Vagina (tissue), 2 donors: ENCODE measurements around the gene CCT5. TPM values are rescaled to one million over a fixed set of nuclear protein-coding genes. Genes with fewer than 3 reads are reported as not detected.

Experiments
- DNase-seq, 2 donors: peaks; one replicate each; pipeline ENCODE4 v3.0.0-alpha.2; 2017; ENCODE audit errors: extremely low spot score in 2 of 2
- H3K27ac ChIP-seq: fragments of 200-600 bp; sonication (generic); one replicate; pipeline ENCODE4 v1.5.1; 2019
- H3K27me3 ChIP-seq: fragments of 200-600 bp; sonication (generic); one replicate; pipeline ENCODE4 v1.5.1; 2019
- H3K36me3 ChIP-seq, 2 donors: fragments of 200-600 bp; sonication (generic); one replicate each; pipeline ENCODE4 v1.5.1; 2017 to 2019
- H3K4me1 ChIP-seq: fragments of 200-600 bp; sonication (generic); one replicate; pipeline ENCODE4 v1.5.1; 2019
- H3K4me3 ChIP-seq, 2 donors: fragments of 200-600 bp; sonication (generic); 1 replicate in 1 of 2; 2 replicates in 1 of 2; pipeline ENCODE4 v1.5.1; 2016 to 2019
- H3K9me3 ChIP-seq: fragments of 200-600 bp; sonication (generic); one replicate; pipeline ENCODE4 v1.5.1; 2019
- CTCF ChIP-seq, 3 experiments: fragments of 450-650 bp in 2 of 3; fragments of 200-600 bp in 1 of 3; sonication (generic) in 1 of 3; IDR thresholded peaks; one replicate each; pipeline ENCODE4 v1.5.1; 2017 to 2019; ENCODE audit warnings: antibody characterized with exemption in 3 of 3, mild to moderate bottlenecking in 2 of 3, moderate library complexity in 2 of 3
- POLR2A ChIP-seq, 2 donors: fragments of 450-650 bp; IDR thresholded peaks; one replicate each; pipeline ENCODE4 v1.6.1; 2017; ENCODE audit warnings: antibody characterized with exemption in 2 of 2, mild to moderate bottlenecking in 2 of 2, moderate library complexity in 2 of 2
- POLR2AphosphoS5 ChIP-seq, 2 donors: sonication (generic); formaldehyde crosslinking; IDR thresholded peaks; one replicate each; pipeline ENCODE4 v1.9.0; 2017; ENCODE audit warnings: antibody characterized with exemption in 2 of 2, mild to moderate bottlenecking in 2 of 2, low read depth in 1 of 2; ENCODE audit not compliant: insufficient read depth in 1 of 2
- intact Hi-C: fragments of 100-400 bp; cut with DNase I; formaldehyde crosslinking; loops from one replicate; pipeline ENCODE4 v1.15.1; 2023
- total RNA-seq: library from RNA; depleted of rRNA; stranded (reverse); fragments of >200 nt; gene quantifications from one replicate; pipeline ENCODE4 v1.2.3, GENCODE V29; 2016

CCT5 gene
- total RNA-seq, 1 donor from 2014 or later = 83.2 TPM

DNA sequence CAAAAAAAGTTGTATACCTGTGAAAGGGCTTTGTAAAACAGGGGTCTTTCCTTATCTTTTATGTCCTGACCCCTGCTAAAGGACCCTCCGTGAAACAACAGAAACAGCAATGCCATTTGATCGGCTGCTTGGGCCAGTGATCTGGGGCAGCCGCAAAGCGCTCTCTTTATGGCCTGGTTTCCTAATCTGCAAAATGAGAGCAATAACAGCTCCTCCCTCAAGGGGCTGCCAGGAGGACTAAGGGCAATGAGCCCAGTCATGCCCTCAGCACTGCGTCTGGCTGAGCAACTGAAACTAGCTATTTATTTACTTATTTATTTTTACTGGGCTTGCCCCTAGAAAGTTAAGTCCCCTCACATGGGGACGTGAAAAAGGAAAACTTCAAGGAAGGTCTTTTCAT lies 39.3 kb downstream of the CCT5 start:
- H3K36me3 ChIP-seq = no peaks in the 10 kb centered on the region
- TF ChIP-seq POLR2AphosphoS5 (IDR thresholded peaks at IDR 0.05; ENCODE audit: insufficient read depth in 1 of 2, low read depth in 1 of 2) = no peak
- TF ChIP-seq POLR2A (IDR thresholded peaks at IDR 0.05) = no peak
- no peak for TF ChIP-seq CTCF (IDR thresholded peaks at IDR 0.05)
- H3K27me3 ChIP-seq = no peaks in the 10 kb centered on the region
- intact Hi-C loops = loop anchor here (10.0 kb wide), 1 partner anchor 115 kb away; no protein-coding TSS in a partner anchor
- H3K4me3 ChIP-seq = no peak overlapping the region
- no peaks in the 10 kb centered on the region for H3K9me3 ChIP-seq
- no peak for DNase-seq
- H3K4me1 ChIP-seq = peaks cover 15% of the 10 kb centered on the region
- H3K27ac ChIP-seq = no peak overlapping the region

- H3K4me1 ChIP-seq = peaks cover 15% of the 10 kb centered on the region
- no peak for DNase-seq
- no peaks in the 10 kb centered on the region for H3K9me3 ChIP-seq
- H3K36me3 ChIP-seq = no peaks in the 10 kb centered on the region
- no peaks in the 10 kb centered on the region for H3K27me3 ChIP-seq
- H3K27ac ChIP-seq = no peak overlapping the region
- no peak for TF ChIP-seq POLR2A (IDR thresholded peaks at IDR 0.05)
- TF ChIP-seq POLR2AphosphoS5 (IDR thresholded peaks at IDR 0.05; ENCODE audit: insufficient read depth in 1 of 2, low read depth in 1 of 2) = no peak
- no peak for TF ChIP-seq CTCF (IDR thresholded peaks at IDR 0.05)
- no peak overlapping the region for H3K4me3 ChIP-seq
- intact Hi-C loops = loop anchor here (10.0 kb wide), 1 partner anchor 115 kb away; no protein-coding TSS in a partner anchor
These were observed 39.9 kb downstream of the CCT5 start for GRCh38 chr5:10289991-10290390.

DNA sequence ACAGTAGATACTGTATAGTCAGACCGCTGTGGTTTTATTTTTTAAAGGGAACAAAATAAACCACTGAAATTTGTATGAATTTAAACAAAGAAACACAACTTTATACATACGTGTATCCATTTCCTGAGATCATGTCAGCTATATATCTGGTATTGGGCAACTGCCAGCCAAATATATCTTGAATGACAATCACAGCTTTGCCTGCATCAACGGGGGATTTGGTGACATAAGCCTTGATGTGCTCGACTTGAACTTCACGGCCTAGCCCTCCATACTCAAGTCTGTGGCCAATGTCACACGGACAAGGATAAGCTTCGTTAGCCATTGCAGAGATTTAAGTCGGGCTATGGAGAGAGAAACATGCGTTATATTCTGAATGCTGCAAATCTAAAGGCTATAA lies 40.4 kb downstream of the CCT5 start:
- H3K9me3 ChIP-seq = no peaks in the 10 kb centered on the region
- H3K27ac ChIP-seq = no peak overlapping the region
- no peak for DNase-seq
- TF ChIP-seq POLR2AphosphoS5 (IDR thresholded peaks at IDR 0.05; ENCODE audit: insufficient read depth in 1 of 2, low read depth in 1 of 2) (no peak), CTCF (IDR thresholded peaks at IDR 0.05) (no peak), POLR2A (IDR thresholded peaks at IDR 0.05) (no peak)
- no peaks in the 10 kb centered on the region for H3K36me3 ChIP-seq
- H3K4me1 ChIP-seq = peaks cover 15% of the 10 kb centered on the region
- no peak overlapping the region for H3K4me3 ChIP-seq
- no peaks in the 10 kb centered on the region for H3K27me3 ChIP-seq
- intact Hi-C loops = no loop called here

DNA sequence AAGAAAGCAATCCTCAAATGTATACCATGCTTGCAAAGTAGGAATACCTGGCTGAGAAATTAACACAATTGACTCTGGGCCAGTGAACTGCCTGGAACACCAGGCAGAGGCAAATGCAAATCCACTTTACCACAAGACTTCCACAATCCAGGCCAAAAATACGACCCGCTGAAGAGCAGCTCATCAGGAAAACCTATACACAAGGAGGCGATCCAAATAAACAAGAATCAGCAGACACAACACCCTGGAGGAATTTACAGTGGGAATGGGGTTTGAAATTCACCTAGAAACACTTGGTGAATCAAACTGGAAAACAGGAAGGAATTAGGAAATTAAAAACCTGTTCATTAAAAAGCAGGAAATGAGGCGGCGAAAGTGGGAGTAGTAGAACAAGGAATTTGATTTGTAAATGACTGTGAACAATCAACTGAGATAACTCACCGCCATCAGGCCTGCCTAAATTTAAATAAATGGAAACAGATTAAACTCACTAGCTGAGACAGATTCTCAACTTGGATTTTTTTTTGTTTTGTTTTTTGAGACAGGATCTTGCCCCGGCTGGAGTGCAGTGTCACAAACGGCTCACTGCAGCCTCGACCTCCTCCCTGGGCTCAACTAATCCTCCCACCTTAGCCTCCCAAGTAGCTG lies 41.7 kb downstream of the CCT5 start:
- Histone ChIP-seq H3K9me3 (no peaks in the 10 kb centered on the region), H3K27ac (no peak overlapping the region), H3K36me3 (no peaks in the 10 kb centered on the region), H3K4me1 (peaks cover 15% of the 10 kb centered on the region), H3K4me3 (no peak overlapping the region), H3K27me3 (no peaks in the 10 kb centered on the region)
- TF ChIP-seq CTCF (IDR thresholded peaks at IDR 0.05) (no peak), POLR2AphosphoS5 (IDR thresholded peaks at IDR 0.05; ENCODE audit: insufficient read depth in 1 of 2, low read depth in 1 of 2) (no peak), POLR2A (IDR thresholded peaks at IDR 0.05) (no peak)
- no peak for DNase-seq
- intact Hi-C loops = no loop called here

GRCh38 chr5:10293907-10294662 lies 44.0 kb downstream of the CCT5 start:
- no peak for TF ChIP-seq CTCF (IDR thresholded peaks at IDR 0.05)
- no peaks in the 10 kb centered on the region for H3K27me3 ChIP-seq
- DNase-seq = no peak
- peaks cover 7% of the 10 kb centered on the region for H3K4me1 ChIP-seq
- intact Hi-C loops = no loop called here
- no peak overlapping the region for H3K27ac ChIP-seq
- H3K36me3 ChIP-seq = no peaks in the 10 kb centered on the region
- H3K9me3 ChIP-seq = no peaks in the 10 kb centered on the region
- no peak overlapping the region for H3K4me3 ChIP-seq
